H9 (cell line): ENCODE results near the gene CLCN3. TPM values are rescaled to one million over a fixed set of nuclear protein-coding genes. Genes with fewer than 3 reads are reported as not detected.

Experiments used
- DNase-seq: peaks from one replicate; pipeline ENCODE4 v3.0.0-alpha.2; 2017
- H2AFZ ChIP-seq: one replicate; pipeline ENCODE4 v1.6.1; 2013; ENCODE audit warnings: mild to moderate bottlenecking, low read length, control low read depth, moderate library complexity
- H2AK5ac ChIP-seq: 2 replicates; pipeline ENCODE4 v1.6.1; 2013; ENCODE audit warnings: low read length, control low read depth, mixed read lengths; ENCODE audit not compliant: insufficient read length
- H2BK120ac ChIP-seq: one replicate; pipeline ENCODE4 v1.6.1; 2013; ENCODE audit warnings: low read depth, mild to moderate bottlenecking, low read length, control low read depth, inconsistent platforms; ENCODE audit not compliant: poor library complexity, severe bottlenecking
- H2BK12ac ChIP-seq: 2 replicates; pipeline ENCODE4 v1.6.1; 2013; ENCODE audit warnings: low read length, control low read depth, mixed read lengths, low read depth; ENCODE audit not compliant: insufficient read length
- H2BK15ac ChIP-seq: 2 replicates; pipeline ENCODE4 v1.6.1; 2013; ENCODE audit warnings: low read depth, low read length, control low read depth
- H2BK20ac ChIP-seq: one replicate; pipeline ENCODE4 v1.6.1; 2013; ENCODE audit warnings: low read depth, mild to moderate bottlenecking, low read length, control low read depth, inconsistent platforms; ENCODE audit not compliant: poor library complexity, severe bottlenecking
- H2BK5ac ChIP-seq: 2 replicates; pipeline ENCODE4 v1.6.1; 2013; ENCODE audit warnings: low read length, control low read depth, mixed read lengths; ENCODE audit not compliant: insufficient read length
- H3K14ac ChIP-seq: 2 replicates; pipeline ENCODE4 v1.6.1; 2013; ENCODE audit warnings: low read length, control low read depth; ENCODE audit not compliant: insufficient read depth
- H3K18ac ChIP-seq: 2 replicates; pipeline ENCODE4 v1.6.1; 2013; ENCODE audit warnings: low read depth, mild to moderate bottlenecking, mixed read lengths, low read length, control low read depth; ENCODE audit not compliant: insufficient read length
- H3K23ac ChIP-seq: 2 replicates; pipeline ENCODE4 v1.6.1; 2013; ENCODE audit warnings: low read length, control low read depth, mixed read lengths, low read depth; ENCODE audit not compliant: insufficient read length
- H3K23me2 ChIP-seq: 2 replicates; pipeline ENCODE4 v1.6.1; 2013; ENCODE audit warnings: low read depth, mild to moderate bottlenecking, mixed read lengths, low read length, control low read depth; ENCODE audit not compliant: insufficient read length, poor library complexity, severe bottlenecking
- H3K27ac ChIP-seq: 2 replicates; pipeline ENCODE4 v1.5.1; 2013; ENCODE audit warnings: low read length, control low read depth, mixed read lengths, low read depth; ENCODE audit not compliant: insufficient read length
- H3K27me3 ChIP-seq: 2 replicates; pipeline ENCODE4 v1.6.1; 2013; ENCODE audit warnings: low read length, control low read depth, inconsistent platforms; ENCODE audit not compliant: insufficient read depth
- H3K4ac ChIP-seq: 2 replicates; pipeline ENCODE4 v1.6.1; 2013; ENCODE audit warnings: low read depth, mild to moderate bottlenecking, control low read depth, inconsistent platforms, low read length, moderate library complexity
- H3K4me1 ChIP-seq: 2 replicates; pipeline ENCODE4 v1.6.1; 2013; ENCODE audit warnings: low read length, control low read depth, inconsistent platforms; ENCODE audit not compliant: insufficient read depth
- H3K4me2 ChIP-seq: 2 replicates; pipeline ENCODE4 v1.6.1; 2013; ENCODE audit warnings: low read length, control low read depth, mixed read lengths; ENCODE audit not compliant: insufficient read length, insufficient read depth
- H3K56ac ChIP-seq: 2 replicates; pipeline ENCODE4 v1.6.1; 2013; ENCODE audit warnings: low read depth, mild to moderate bottlenecking, mixed read lengths, low read length, control low read depth; ENCODE audit not compliant: insufficient read length
- H3K79me1 ChIP-seq: 2 replicates; pipeline ENCODE4 v1.6.1; 2013; ENCODE audit warnings: low read depth, mild to moderate bottlenecking, moderate library complexity, low read length, control low read depth, inconsistent platforms; ENCODE audit not compliant: insufficient read depth, poor library complexity, severe bottlenecking
- H3K79me2 ChIP-seq: 2 replicates; pipeline ENCODE4 v1.6.1; 2013; ENCODE audit warnings: low read length, control low read depth, inconsistent platforms; ENCODE audit not compliant: insufficient read depth
- H3K9ac ChIP-seq: 2 replicates; pipeline ENCODE4 v1.6.1; 2013; ENCODE audit warnings: low read length, control low read depth, mixed read lengths; ENCODE audit not compliant: insufficient read length; ENCODE audit errors: extremely low read depth
- H3K9me3 ChIP-seq: one replicate; pipeline ENCODE4 v1.6.1; 2013; ENCODE audit warnings: low read depth, low read length, inconsistent platforms; ENCODE audit not compliant: control insufficient read depth
- H3T11ph ChIP-seq: one replicate; pipeline ENCODE4 v1.6.1; 2013; ENCODE audit warnings: mild to moderate bottlenecking, low read length, control low read depth, inconsistent platforms
- H4K20me1 ChIP-seq: one replicate; pipeline ENCODE4 v1.6.1; 2013; ENCODE audit not compliant: control insufficient read depth, insufficient read length, insufficient read depth
- H4K5ac ChIP-seq: 2 replicates; pipeline ENCODE4 v1.6.1; 2013; ENCODE audit warnings: low read depth, mild to moderate bottlenecking, mixed read lengths, low read length, control low read depth; ENCODE audit not compliant: insufficient read length
- H4K8ac ChIP-seq: replicated peaks from 2 replicates; pipeline ENCODE4 v1.6.1; 2013; ENCODE audit warnings: low read length, control low read depth, mixed read lengths, low read depth; ENCODE audit not compliant: insufficient read length
- H4K91ac ChIP-seq: 2 replicates; pipeline ENCODE4 v1.6.1; 2013; ENCODE audit warnings: low read depth, mild to moderate bottlenecking, moderate library complexity, mixed read lengths, low read length, control low read depth; ENCODE audit not compliant: insufficient read length
- H3K27ac Mint-ChIP-seq, 3 experiments: 2 replicates in 2 of 3; 3 replicates in 1 of 3; pipeline ENCODE4 v1.8.0; 2020 to 2021; ENCODE audit warnings: mixed read lengths in 3 of 3, mild to moderate bottlenecking in 1 of 3, moderate library complexity in 1 of 3
- H3K27me3 Mint-ChIP-seq: 2 replicates; pipeline ENCODE4 v1.8.0; 2021; ENCODE audit warnings: low read depth, mild to moderate bottlenecking, moderate library complexity, mixed read lengths
- H3K36me3 Mint-ChIP-seq, 3 experiments: 2 replicates in 2 of 3; 3 replicates in 1 of 3; pipeline ENCODE4 v1.8.0; 2020 to 2021; ENCODE audit warnings: low read depth in 3 of 3, mixed read lengths in 3 of 3; ENCODE audit not compliant: insufficient read depth in 1 of 3
- H3K4me1 Mint-ChIP-seq, 2 experiments: 2 replicates each; pipeline ENCODE4 v1.8.0; 2020; ENCODE audit warnings: mixed read lengths in 2 of 2
- H3K4me3 Mint-ChIP-seq, 2 experiments: 2 replicates in 1 of 2; 3 replicates in 1 of 2; pipeline ENCODE4 v1.8.0; 2020 to 2021; ENCODE audit warnings: mild to moderate bottlenecking in 2 of 2, mixed read lengths in 2 of 2, moderate library complexity in 1 of 2
- H3K9me3 Mint-ChIP-seq, 2 experiments: 2 replicates in 1 of 2; 3 replicates in 1 of 2; pipeline ENCODE4 v1.8.0; 2020; ENCODE audit warnings: mild to moderate bottlenecking in 2 of 2, mixed read lengths in 2 of 2, moderate library complexity in 1 of 2
- CTCF ChIP-seq: fragments of 200-600 bp; sonication (generic); conservative IDR thresholded peaks from 3 replicates; pipeline ENCODE4 v1.8.0; 2021; ENCODE audit warnings: antibody characterized with exemption, mild to moderate bottlenecking
- WGBS: extraction: QIAGEN DNeasy Blood & Tissue Kit; methylation state at CpG from one replicate; pipeline ENCODE4 v1.1.7; 2013; ENCODE audit warnings: missing lambda C conversion rate, low lambda C conversion rate, mixed read lengths; ENCODE audit not compliant: insufficient read length; ENCODE audit errors: extremely low coverage; 5-methylcytosine and 5-hydroxymethylcytosine counted together
- total RNA-seq: library from RNA; stranded (reverse); gene quantifications from 2 replicates; pipeline ENCODE4 v1.2.1, GENCODE V29; 2021

The CLCN3 gene
- total RNA-seq, 1 experiment from 2014 or later, result 25.7 TPM

- H3K27me3 Mint-ChIP-seq, result no peaks in the 10 kb centered on the region
- no peaks in the 10 kb centered on the region for H3K36me3 Mint-ChIP-seq
- no peak overlapping the region for H3T11ph ChIP-seq
- H2AK5ac ChIP-seq, result no peak overlapping the region
- WGBS, result no CpG with 5 or more reads among the region's 3 CpGs
- no peak for DNase-seq
- H3K23me2 ChIP-seq, result no peaks in the 10 kb centered on the region
- H3K4me1 ChIP-seq, result no peaks in the 10 kb centered on the region
- no peak overlapping the region for H3K4me3 Mint-ChIP-seq
- H3K27me3 ChIP-seq, result no peaks in the 10 kb centered on the region
- no peak overlapping the region for H3K27ac Mint-ChIP-seq
- H3K56ac ChIP-seq, result no peak overlapping the region
- no peak overlapping the region for H2BK12ac ChIP-seq
- no peak overlapping the region for H3K23ac ChIP-seq
- H3K27ac ChIP-seq, result no peak overlapping the region
- no peak overlapping the region for H3K4me2 ChIP-seq
- H3K9ac ChIP-seq, result no peak overlapping the region
- no peaks in the 10 kb centered on the region for H3K9me3 ChIP-seq
- no peak overlapping the region for H2BK5ac ChIP-seq
- H4K5ac ChIP-seq, result no peak overlapping the region
- no peak overlapping the region for H4K91ac ChIP-seq
- H3K4me1 Mint-ChIP-seq, result no peaks in the 10 kb centered on the region
- no peak overlapping the region for H2BK120ac ChIP-seq
- H3K79me1 ChIP-seq, result no peaks in the 10 kb centered on the region
- H3K9me3 Mint-ChIP-seq, result peaks cover 0 to 2% of the 10 kb centered on the region in 2 experiments; a peak in 2 of 5 replicates
- no peak overlapping the region for H4K8ac ChIP-seq
- H3K4ac ChIP-seq, result no peak overlapping the region
- no peak overlapping the region for H2BK15ac ChIP-seq
- TF ChIP-seq CTCF, result no peak
- no peak overlapping the region for H2AFZ ChIP-seq
- H2BK20ac ChIP-seq, result no peak overlapping the region
- no peak overlapping the region for H3K18ac ChIP-seq
- H3K14ac ChIP-seq, result no peak overlapping the region
- H3K79me2 ChIP-seq, result no peaks in the 10 kb centered on the region
- H4K20me1 ChIP-seq, result no peaks in the 10 kb centered on the region
Observed at GRCh38 chr4:169768385-169768784, 148.0 kb downstream of the CLCN3 start.
